Measurements from ENCODE around the gene BCL2L14. TPM values are rescaled to one million over a fixed set of nuclear protein-coding genes. Genes with fewer than 3 reads are reported as not detected.

The BCL2L14 gene
- total and polyA plus RNA-seq, 9 of the 15 experiments (the other 6 are each of a cell fraction or from before 2014, with no cell fraction given) = not detected

GRCh38 chr12:12127304-12127703 is 56.6 kb downstream of the BCL2L14 start (continued):
- TF ChIP-seq ZNF655 (CRISPR knock-in tag; IDR thresholded peaks at IDR 0.05) (no peak), CBFA2T3 (IDR thresholded peaks at IDR 0.05) (peak; percentile 79), RBM22 (IDR thresholded peaks at IDR 0.05; ENCODE audit: low read depth, low read length, poor library complexity, severe bottlenecking) (no peak), MEF2A (IDR thresholded peaks at IDR 0.05; ENCODE audit: control insufficient read depth, low read depth, low read length) (no peak), PHF21A (IDR thresholded peaks at IDR 0.05; ENCODE audit: borderline replicate concordance, low read depth) (no peak), ZNF274 (IDR thresholded peaks at IDR 0.05; ENCODE audit: borderline replicate concordance, low read depth, low read length) (no peak), ZNF764 (CRISPR knock-in tag; IDR thresholded peaks at IDR 0.05; ENCODE audit: low read depth) (no peak), ETV6 (IDR thresholded peaks at IDR 0.05; ENCODE audit: borderline replicate concordance in 1 of 2, low read depth in 2 of 2, low read length in 1 of 2) (no peak), ETV6 (CRISPR knock-in tag; IDR thresholded peaks at IDR 0.05; ENCODE audit: borderline replicate concordance) (no peak), NEUROD1 (IDR thresholded peaks at IDR 0.05; ENCODE audit: borderline replicate concordance, low read depth, low read length, partially characterized antibody) (no peak), ZNF143 (CRISPR knock-in tag; IDR thresholded peaks at IDR 0.05) (no peak), PHTF2 (CRISPR knock-in tag; IDR thresholded peaks at IDR 0.05) (no peak), POLR2A (conservative IDR thresholded peaks at IDR 0.05) (no peak), GTF2E2 (tag; IDR thresholded peaks at IDR 0.05) (no peak), NFATC3 (IDR thresholded peaks at IDR 0.05) (no peak), ASH1L (IDR thresholded peaks at IDR 0.05; ENCODE audit: borderline replicate concordance, low read depth, partially characterized antibody) (no peak), MED1 (CRISPR knock-in tag; IDR thresholded peaks at IDR 0.05; ENCODE audit: borderline replicate concordance) (no peak), MIER1 (IDR thresholded peaks at IDR 0.05; ENCODE audit: low read depth) (no peak), TRIM24 (IDR thresholded peaks at IDR 0.05) (no peak), FOXK1 (CRISPR knock-in tag; IDR thresholded peaks at IDR 0.05; ENCODE audit: borderline replicate concordance) (no peak)
- TF ChIP-seq, protein P1, sequence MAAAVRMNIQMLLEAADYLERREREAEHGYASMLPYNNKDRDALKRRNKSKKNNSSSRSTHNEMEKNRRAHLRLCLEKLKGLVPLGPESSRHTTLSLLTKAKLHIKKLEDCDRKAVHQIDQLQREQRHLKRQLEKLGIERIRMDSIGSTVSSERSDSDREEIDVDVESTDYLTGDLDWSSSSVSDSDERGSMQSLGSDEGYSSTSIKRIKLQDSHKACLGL (CRISPR knock-in tag; IDR thresholded peaks at IDR 0.05; ENCODE audit: borderline replicate concordance, poor library complexity, severe bottlenecking) = no peak
- TF ChIP-seq, protein P2, sequence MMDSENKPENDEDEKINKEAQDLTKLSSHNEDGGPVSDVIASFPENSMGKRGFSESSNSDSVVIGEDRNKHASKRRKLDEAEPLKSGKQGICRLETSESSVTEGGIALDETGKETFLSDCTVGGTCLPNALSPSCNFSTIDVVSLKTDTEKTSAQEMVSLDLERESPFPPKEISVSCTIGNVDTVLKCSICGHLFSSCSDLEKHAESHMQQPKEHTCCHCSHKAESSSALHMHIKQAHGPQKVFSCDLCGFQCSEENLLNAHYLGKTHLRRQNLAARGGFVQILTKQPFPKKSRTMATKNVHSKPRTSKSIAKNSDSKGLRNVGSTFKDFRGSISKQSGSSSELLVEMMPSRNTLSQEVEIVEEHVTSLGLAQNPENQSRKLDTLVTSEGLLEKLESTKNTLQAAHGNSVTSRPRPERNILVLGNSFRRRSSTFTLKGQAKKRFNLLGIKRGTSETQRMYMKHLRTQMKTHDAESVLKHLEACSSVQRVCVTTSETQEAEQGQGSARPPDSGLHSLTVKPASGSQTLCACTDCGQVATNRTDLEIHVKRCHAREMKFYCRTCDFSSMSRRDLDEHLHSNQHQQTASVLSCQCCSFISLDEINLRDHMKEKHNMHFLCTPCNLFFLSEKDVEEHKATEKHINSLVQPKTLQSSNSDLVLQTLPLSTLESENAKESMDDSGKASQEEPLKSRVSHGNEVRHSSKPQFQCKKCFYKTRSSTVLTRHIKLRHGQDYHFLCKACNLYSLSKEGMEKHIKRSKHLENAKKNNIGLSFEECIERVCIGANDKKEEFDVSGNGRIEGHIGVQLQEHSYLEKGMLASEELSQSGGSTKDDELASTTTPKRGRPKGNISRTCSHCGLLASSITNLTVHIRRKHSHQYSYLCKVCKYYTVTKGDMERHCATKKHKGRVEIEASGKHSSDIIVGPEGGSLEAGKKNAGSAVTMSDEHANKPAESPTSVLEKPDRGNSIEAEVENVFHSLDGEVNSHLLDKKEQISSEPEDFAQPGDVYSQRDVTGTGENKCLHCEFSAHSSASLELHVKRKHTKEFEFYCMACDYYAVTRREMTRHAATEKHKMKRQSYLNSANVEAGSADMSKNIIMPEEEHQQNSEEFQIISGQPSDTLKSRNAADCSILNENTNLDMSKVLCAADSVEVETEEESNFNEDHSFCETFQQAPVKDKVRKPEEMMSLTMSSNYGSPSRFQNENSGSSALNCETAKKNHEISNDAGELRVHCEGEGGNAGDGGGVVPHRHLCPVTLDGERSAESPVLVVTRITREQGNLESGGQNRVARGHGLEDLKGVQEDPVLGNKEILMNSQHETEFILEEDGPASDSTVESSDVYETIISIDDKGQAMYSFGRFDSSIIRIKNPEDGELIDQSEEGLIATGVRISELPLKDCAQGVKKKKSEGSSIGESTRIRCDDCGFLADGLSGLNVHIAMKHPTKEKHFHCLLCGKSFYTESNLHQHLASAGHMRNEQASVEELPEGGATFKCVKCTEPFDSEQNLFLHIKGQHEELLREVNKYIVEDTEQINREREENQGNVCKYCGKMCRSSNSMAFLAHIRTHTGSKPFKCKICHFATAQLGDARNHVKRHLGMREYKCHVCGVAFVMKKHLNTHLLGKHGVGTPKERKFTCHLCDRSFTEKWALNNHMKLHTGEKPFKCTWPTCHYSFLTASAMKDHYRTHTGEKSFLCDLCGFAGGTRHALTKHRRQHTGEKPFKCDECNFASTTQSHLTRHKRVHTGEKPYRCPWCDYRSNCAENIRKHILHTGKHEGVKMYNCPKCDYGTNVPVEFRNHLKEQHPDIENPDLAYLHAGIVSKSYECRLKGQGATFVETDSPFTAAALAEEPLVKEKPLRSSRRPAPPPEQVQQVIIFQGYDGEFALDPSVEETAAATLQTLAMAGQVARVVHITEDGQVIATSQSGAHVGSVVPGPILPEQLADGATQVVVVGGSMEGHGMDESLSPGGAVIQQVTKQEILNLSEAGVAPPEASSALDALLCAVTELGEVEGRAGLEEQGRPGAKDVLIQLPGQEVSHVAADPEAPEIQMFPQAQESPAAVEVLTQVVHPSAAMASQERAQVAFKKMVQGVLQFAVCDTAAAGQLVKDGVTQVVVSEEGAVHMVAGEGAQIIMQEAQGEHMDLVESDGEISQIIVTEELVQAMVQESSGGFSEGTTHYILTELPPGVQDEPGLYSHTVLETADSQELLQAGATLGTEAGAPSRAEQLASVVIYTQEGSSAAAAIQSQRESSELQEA (IDR thresholded peaks at IDR 0.05; ENCODE audit: low read depth) = no peak

All from K562 (cell line).